ENCODE measurements around the gene DUSP28.

The DUSP28 gene

GRCh38 chr2:240560084-240560479, at the start of gene DUSP28:
Gene DUSP28, plus strand, starts transcription at chr2:240560357. Its CDS starts 328 bp downstream, at chr2:240560685.
- POLR2A ChIA-PET = interaction anchor here (0.8 to 1.4 kb wide), 2 partner anchors 26 to 304 kb away, joined by 3 to 10 read pairs; partner anchors contain the start of gene CAPN10
- no peak for TF ChIP-seq CTCF (IDR thresholded peaks at IDR 0.05; ENCODE audit: insufficient read depth, low read length, missing control alignments)
- CTCF ChIA-PET = interaction anchor here (1.1 to 1.7 kb wide), 2 partner anchors 9 to 46 kb away, joined by 5 to 8 read pairs; no protein-coding TSS in a partner anchor
- peak within 1 kb of the TSS; percentile 69 for H3K4me3 ChIP-seq (ENCODE audit: low read depth, low read length)
- no peak for DNase-seq (ENCODE audit: low read depth, low spot score)

- POLR2A ChIA-PET = no interaction called here
Measured at GRCh38 chr2:240510513-240511210, 49.5 kb upstream of the DUSP28 start.

GRCh38 chr2:240511351-240512108, 48.6 kb upstream of the DUSP28 start:
- DNase-seq (ENCODE audit: low read depth, low spot score) = no peak
- ChIA-PET CTCF (interaction anchor here (1.3 to 5.3 kb wide), 4 partner anchors 8 to 328 kb away, joined by 3 to 98 read pairs (median 28); no protein-coding TSS in a partner anchor), POLR2A (no interaction called here)
- H3K4me3 ChIP-seq (ENCODE audit: low read depth, low read length) = no peak overlapping the region
- no peak for TF ChIP-seq CTCF (IDR thresholded peaks at IDR 0.05; ENCODE audit: insufficient read depth, low read length, missing control alignments)

More at GRCh38 chr2:240510513-240511210, 49.5 kb upstream of the DUSP28 start:
- no peak overlapping the region for H3K4me3 ChIP-seq (ENCODE audit: low read depth, low read length)
- DNase-seq (ENCODE audit: low read depth, low spot score) = no peak
- CTCF ChIA-PET = interaction anchor here (1.3 to 5.3 kb wide), 2 partner anchors 9 to 329 kb away, joined by 3 to 98 read pairs; no protein-coding TSS in a partner anchor
- TF ChIP-seq CTCF (IDR thresholded peaks at IDR 0.05; ENCODE audit: insufficient read depth, low read length, missing control alignments) = no peak

GRCh38 chr2:240512109-240512485, 48.1 kb upstream of the DUSP28 start:
- TF ChIP-seq CTCF (IDR thresholded peaks at IDR 0.05; ENCODE audit: insufficient read depth, low read length, missing control alignments) = no peak
- ChIA-PET CTCF (interaction anchor here (2.9 to 5.3 kb wide), 3 partner anchors 8 to 328 kb away, joined by 28 to 98 read pairs (median 29); no protein-coding TSS in a partner anchor), POLR2A (no interaction called here)
- H3K4me3 ChIP-seq (ENCODE audit: low read depth, low read length) = no peak overlapping the region
- no peak for DNase-seq (ENCODE audit: low read depth, low spot score)

- ChIA-PET CTCF (interaction anchor here (0.7 to 5.3 kb wide), 12 partner anchors 9 to 327 kb away, joined by 3 to 98 read pairs (median 8); partner anchors contain the start of gene CAPN10), POLR2A (no interaction called here)
- H3K4me3 ChIP-seq (ENCODE audit: low read depth, low read length) = no peak overlapping the region
- no peak for TF ChIP-seq CTCF (IDR thresholded peaks at IDR 0.05; ENCODE audit: insufficient read depth, low read length, missing control alignments)
- DNase-seq (ENCODE audit: low read depth, low spot score) = no peak
Measured at GRCh38 chr2:240512666-240513535, 47.3 kb upstream of the DUSP28 start.
